ENCODE results near the gene IFTAP.

The IFTAP gene

GRCh38 chr11:36619502-36619901 is 25.2 kb downstream of the IFTAP start (continued):
- TF ChIP-seq ZXDB (tag by site-specific recombination; IDR thresholded peaks at IDR 0.05) (0 out of 2 replicates have a peak, but pooled peaks have one; percentile 15), ZSCAN18 (tag by site-specific recombination; IDR thresholded peaks at IDR 0.05) (no peak), ZNF585B (tag by site-specific recombination; IDR thresholded peaks at IDR 0.05) (no peak), SP7 (tag by site-specific recombination; IDR thresholded peaks at IDR 0.05) (no peak), ZNF692 (tag by site-specific recombination; IDR thresholded peaks at IDR 0.05) (peak; percentile 38; the same call in 1 of the 2 replicates), KLF8 (tag by site-specific recombination; IDR thresholded peaks at IDR 0.05) (no peak), ZNF354C (tag by site-specific recombination; IDR thresholded peaks at IDR 0.05; ENCODE audit: borderline replicate concordance, low read depth) (no peak), ELK4 (IDR thresholded peaks at IDR 0.05; ENCODE audit: borderline replicate concordance, low read depth, low read length) (no peak), ZNF23 (tag by site-specific recombination; IDR thresholded peaks at IDR 0.05; ENCODE audit: borderline replicate concordance) (no peak), ZNF544 (tag by site-specific recombination; IDR thresholded peaks at IDR 0.05) (no peak), ZNF558 (tag by site-specific recombination; IDR thresholded peaks at IDR 0.05) (no peak), ZNF335 (tag by site-specific recombination; conservative IDR thresholded peaks at IDR 0.05) (peak; percentile 59), ZNF274 (IDR thresholded peaks at IDR 0.05; ENCODE audit: low read length) (no peak), ZNF274 (tag by site-specific recombination; IDR thresholded peaks at IDR 0.05; ENCODE audit: borderline replicate concordance) (no peak), FEZF1 (tag by site-specific recombination; IDR thresholded peaks at IDR 0.05) (peak; percentile 94), ZNF645 (tag by site-specific recombination; IDR thresholded peaks at IDR 0.05) (no peak), MEIS1 (CRISPR knock-in tag; IDR thresholded peaks at IDR 0.05; ENCODE audit: borderline replicate concordance) (no peak), ZNF449 (tag by site-specific recombination; IDR thresholded peaks at IDR 0.05) (no peak), ZNF624 (tag by site-specific recombination; IDR thresholded peaks at IDR 0.05) (no peak), ZBTB6 (tag by site-specific recombination; IDR thresholded peaks at IDR 0.05) (no peak), ZNF112 (tag by site-specific recombination; IDR thresholded peaks at IDR 0.05) (no peak), ZNF600 (tag by site-specific recombination; IDR thresholded peaks at IDR 0.05) (no peak), KLF9 (tag by site-specific recombination; IDR thresholded peaks at IDR 0.05; ENCODE audit: low read depth) (no peak), ZNF473 (tag by site-specific recombination; IDR thresholded peaks at IDR 0.05) (no peak), ZNF18 (tag by site-specific recombination; IDR thresholded peaks at IDR 0.05) (no peak), OSR2 (tag by site-specific recombination; IDR thresholded peaks at IDR 0.05) (peak; percentile 45), ZNF248 (tag by site-specific recombination; IDR thresholded peaks at IDR 0.05) (no peak), ZNF837 (tag by site-specific recombination; IDR thresholded peaks at IDR 0.05) (no peak), ZNF596 (tag by site-specific recombination; IDR thresholded peaks at IDR 0.05) (no peak), ZNF530 (tag by site-specific recombination; IDR thresholded peaks at IDR 0.05; ENCODE audit: low read depth) (no peak), ZNF133 (tag by site-specific recombination; IDR thresholded peaks at IDR 0.05) (no peak), ZNF292 (tag by site-specific recombination; IDR thresholded peaks at IDR 0.05; ENCODE audit: borderline replicate concordance, low read depth) (no peak), SETDB1 (IDR thresholded peaks at IDR 0.05; ENCODE audit: insufficient read length, low read length) (no peak), ZNF626 (tag by site-specific recombination; IDR thresholded peaks at IDR 0.05) (no peak)
